Fibroblast of skin of back (primary cell): ENCODE measurements around the gene ALKBH6.
"Not testable (repeated sequence)": the region's sequence is repeated elsewhere in the genome, so short reads cannot be mapped to it uniquely, and the experiment has no call there.

Experiments
- DNase-seq: peaks from one replicate; pipeline ENCODE4 v3.0.0-alpha.2; 2013

ALKBH6 gene

GRCh38 chr19:35992907-35993765 is 20.9 kb downstream of the ALKBH6 start:
- DNase-seq: no peak

- DNase-seq: no peak
These were observed 22.1 kb downstream of the ALKBH6 start for GRCh38 chr19:35991731-35992450.

GRCh38 chr19:35990771-35991730 is 23.0 kb downstream of the ALKBH6 start:
- DNase-seq: no peak

GRCh38 chr19:35990156-35990555 is 23.9 kb downstream of the ALKBH6 start:
- DNase-seq: no peak

GRCh38 chr19:35988824-35989223 is 25.2 kb downstream of the ALKBH6 start:
- no peak for DNase-seq

- no peak for DNase-seq
These were observed 26.5 kb downstream of the ALKBH6 start for GRCh38 chr19:35987571-35987896.

GRCh38 chr19:35986664-35987570 is 27.1 kb downstream of the ALKBH6 start:
- DNase-seq: peak; percentile 9

GRCh38 chr19:35986111-35986510 is 27.9 kb downstream of the ALKBH6 start:
- no peak for DNase-seq

GRCh38 chr19:35983177-35983576 is 30.8 kb downstream of the ALKBH6 start:
- no peak for DNase-seq

- DNase-seq: not testable (repeated sequence)
These were observed 33.0 kb downstream of the ALKBH6 start for GRCh38 chr19:35980997-35981396.

GRCh38 chr19:35978832-35979365 is 35.1 kb downstream of the ALKBH6 start:
- DNase-seq: no peak

- no peak for DNase-seq
These were observed 35.7 kb downstream of the ALKBH6 start for GRCh38 chr19:35978271-35978670.

- no peak for DNase-seq
These were observed 36.4 kb downstream of the ALKBH6 start for GRCh38 chr19:35977446-35978222.

- DNase-seq: peak; percentile 32
These were observed 38.3 kb downstream of the ALKBH6 start for GRCh38 chr19:35975608-35976214.

- no peak for DNase-seq
These were observed 40.5 kb downstream of the ALKBH6 start for GRCh38 chr19:35973487-35973886.

- no peak for DNase-seq
These were observed 47.2 kb downstream of the ALKBH6 start for GRCh38 chr19:35966771-35967170.

- DNase-seq: peak; percentile 54
These were observed 50.5 kb downstream of the ALKBH6 start for GRCh38 chr19:35963514-35963913.

- DNase-seq: no peak
These were observed 53.5 kb downstream of the ALKBH6 start for GRCh38 chr19:35960432-35960972.

GRCh38 chr19:35959968-35960320 is 54.1 kb downstream of the ALKBH6 start:
- no peak for DNase-seq
